Loucy (cell line): ENCODE measurements around the gene EZH2.

Source experiments
- H2AFZ ChIP-seq: fragments of 200-600 bp; sonication (generic); 2 replicates; pipeline ENCODE4 v1.6.0; 2016; ENCODE audit warnings: antibody characterized with exemption, mild to moderate bottlenecking, low read length, moderate library complexity
- H3F3A ChIP-seq: fragments of 200-600 bp; 2 replicates; pipeline ENCODE4 v1.6.0; 2016; ENCODE audit warnings: antibody characterized with exemption, low read depth, mild to moderate bottlenecking
- H3K27me3 ChIP-seq: fragments of 200-600 bp; sonication (generic); 2 replicates; pipeline ENCODE4 v1.6.1; 2014; ENCODE audit warnings: low read length, mild to moderate bottlenecking; ENCODE audit not compliant: insufficient read depth, poor library complexity, severe bottlenecking
- H3K36me3 ChIP-seq: fragments of 200-600 bp; sonication (generic); 2 replicates; pipeline ENCODE4 v1.6.1; 2016; ENCODE audit warnings: low read length; ENCODE audit not compliant: insufficient read depth
- H3K4me1 ChIP-seq: fragments of 200-600 bp; sonication (generic); 2 replicates; pipeline ENCODE4 v1.5.1; 2014; ENCODE audit warnings: low read length, mild to moderate bottlenecking; ENCODE audit not compliant: insufficient read depth, poor library complexity, severe bottlenecking
- H3K4me2 ChIP-seq: fragments of 200-600 bp; sonication (generic); 2 replicates; pipeline ENCODE4 v1.6.0; 2014; ENCODE audit warnings: antibody characterized with exemption, low read length, low read depth, mild to moderate bottlenecking; ENCODE audit not compliant: poor library complexity, severe bottlenecking
- H3K4me3 ChIP-seq: fragments of 200-600 bp; sonication (generic); 2 replicates; pipeline ENCODE4 v1.5.1; 2014; ENCODE audit warnings: low read length, mild to moderate bottlenecking, mixed read lengths; ENCODE audit not compliant: poor library complexity, severe bottlenecking
- H3K79me2 ChIP-seq: fragments of 200-600 bp; sonication (generic); 2 replicates; pipeline ENCODE4 v1.6.1; 2014; ENCODE audit warnings: low read length; ENCODE audit not compliant: insufficient read depth
- H3K9ac ChIP-seq: fragments of 200-600 bp; sonication (generic); 2 replicates; pipeline ENCODE4 v1.6.0; 2014; ENCODE audit warnings: mild to moderate bottlenecking, low read depth, low read length, moderate library complexity; ENCODE audit not compliant: poor library complexity, severe bottlenecking
- H3K9me2 ChIP-seq: fragments of 200-600 bp; sonication (generic); replicated peaks from 2 replicates; pipeline ENCODE4 v1.6.1; 2016; ENCODE audit warnings: low read depth, low read length, mixed read lengths
- H3K9me3 ChIP-seq: fragments of 200-600 bp; sonication (generic); 2 replicates; pipeline ENCODE4 v1.6.1; 2014; ENCODE audit warnings: mild to moderate bottlenecking, antibody characterized with exemption, low read length, low read depth; ENCODE audit not compliant: insufficient read depth
- H4K20me1 ChIP-seq: fragments of 200-600 bp; sonication (generic); 2 replicates; pipeline ENCODE4 v1.6.0; 2014; ENCODE audit warnings: antibody characterized with exemption, low read length, mild to moderate bottlenecking; ENCODE audit not compliant: insufficient read depth, poor library complexity, severe bottlenecking
- CTCF ChIP-seq: fragments of 200-600 bp; sonication (generic); conservative IDR thresholded peaks from 2 replicates; pipeline ENCODE4 v1.5.1; 2014; ENCODE audit warnings: mild to moderate bottlenecking, antibody characterized with exemption, low read length
- EZH2phosphoT487 ChIP-seq: fragments of 200-600 bp; IDR thresholded peaks from 2 replicates; pipeline ENCODE4 v1.6.1; 2018; ENCODE audit warnings: antibody characterized with exemption, mild to moderate bottlenecking, moderate library complexity, borderline replicate concordance

The EZH2 gene

GRCh38 chr7:148804343-148805235, 79.5 kb downstream of the EZH2 start:
- TF ChIP-seq EZH2phosphoT487 (no peak), CTCF (no peak)
- no peaks in the 10 kb centered on the region for H3K9me2 ChIP-seq
- peaks cover 12% of the 10 kb centered on the region; the same call in 1 of the 2 replicates for H3K36me3 ChIP-seq
- no peak overlapping the region for H3K9ac ChIP-seq
- H3K4me2 ChIP-seq = no peak overlapping the region
- H3K4me1 ChIP-seq = no peaks in the 10 kb centered on the region
- no peaks in the 10 kb centered on the region for H3F3A ChIP-seq
- no peaks in the 10 kb centered on the region for H4K20me1 ChIP-seq
- H3K4me3 ChIP-seq = no peak overlapping the region
- no peak overlapping the region for H2AFZ ChIP-seq
- H3K9me3 ChIP-seq = no peaks in the 10 kb centered on the region
- H3K27me3 ChIP-seq = no peaks in the 10 kb centered on the region
- no peaks in the 10 kb centered on the region for H3K79me2 ChIP-seq

- H3K36me3 ChIP-seq = peaks cover 27% of the 10 kb centered on the region; the same call in 1 of the 2 replicates
- no peaks in the 10 kb centered on the region for H3K9me2 ChIP-seq
- H2AFZ ChIP-seq = no peak overlapping the region
- H3K4me2 ChIP-seq = no peak overlapping the region
- H3K4me1 ChIP-seq = no peaks in the 10 kb centered on the region
- H4K20me1 ChIP-seq = no peaks in the 10 kb centered on the region
- H3K79me2 ChIP-seq = no peaks in the 10 kb centered on the region
- H3F3A ChIP-seq = no peaks in the 10 kb centered on the region
- no peak overlapping the region for H3K9ac ChIP-seq
- H3K4me3 ChIP-seq = no peak overlapping the region
- TF ChIP-seq EZH2phosphoT487 (no peak), CTCF (no peak)
- H3K27me3 ChIP-seq = no peaks in the 10 kb centered on the region
- no peaks in the 10 kb centered on the region for H3K9me3 ChIP-seq
These were observed 81.0 kb downstream of the EZH2 start for GRCh38 chr7:148803094-148803493.

- no peaks in the 10 kb centered on the region for H3K4me1 ChIP-seq
- H2AFZ ChIP-seq = no peak overlapping the region
- H3K9me3 ChIP-seq = no peaks in the 10 kb centered on the region
- H3K36me3 ChIP-seq = peaks cover 28% of the 10 kb centered on the region; the same call in 1 of the 2 replicates
- no peak overlapping the region for H3K9ac ChIP-seq
- no peaks in the 10 kb centered on the region for H3K79me2 ChIP-seq
- H3K4me3 ChIP-seq = no peak overlapping the region
- no peaks in the 10 kb centered on the region for H3K9me2 ChIP-seq
- no peaks in the 10 kb centered on the region for H3K27me3 ChIP-seq
- no peaks in the 10 kb centered on the region for H4K20me1 ChIP-seq
- no peaks in the 10 kb centered on the region for H3F3A ChIP-seq
- TF ChIP-seq EZH2phosphoT487 = no peak
- TF ChIP-seq CTCF = no peak
- H3K4me2 ChIP-seq = no peak overlapping the region
These were observed 82.0 kb downstream of the EZH2 start for GRCh38 chr7:148802101-148802493.
